ENCODE measurements around the gene AUTS2.
A peak's percentile ranks its signal among the peaks of the same experiment; 100 is the strongest.

AUTS2 gene

DNA sequence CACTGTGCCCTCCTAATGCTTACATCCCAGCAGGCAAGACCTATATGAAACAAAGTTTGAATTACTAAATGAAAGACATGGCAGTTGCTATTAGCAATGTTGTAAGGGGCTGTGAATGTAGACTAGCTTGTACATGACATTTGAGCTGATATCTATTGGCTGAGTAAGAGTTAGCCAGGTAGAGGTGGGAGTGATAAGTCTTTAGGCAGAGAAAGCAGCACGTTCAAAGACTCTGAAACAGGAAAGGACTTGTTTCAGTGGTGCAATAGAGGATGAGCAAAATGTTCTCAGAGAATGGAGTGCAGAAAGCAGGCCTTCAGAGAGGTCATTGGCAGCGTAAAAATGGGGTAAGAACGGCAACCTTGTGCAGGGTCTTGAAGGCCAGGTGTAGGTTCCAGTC, 687.6 kb downstream of the AUTS2 start:
- no peak for DNase-seq (ENCODE audit: low read depth)
- no peak overlapping the region for H3K4me3 ChIP-seq (ENCODE audit: low read depth, low read length)
- in situ Hi-C loops (cut with HindIII; ENCODE audit: low sequenced_read_pairs): no loop called here
- TF ChIP-seq, protein P1, sequence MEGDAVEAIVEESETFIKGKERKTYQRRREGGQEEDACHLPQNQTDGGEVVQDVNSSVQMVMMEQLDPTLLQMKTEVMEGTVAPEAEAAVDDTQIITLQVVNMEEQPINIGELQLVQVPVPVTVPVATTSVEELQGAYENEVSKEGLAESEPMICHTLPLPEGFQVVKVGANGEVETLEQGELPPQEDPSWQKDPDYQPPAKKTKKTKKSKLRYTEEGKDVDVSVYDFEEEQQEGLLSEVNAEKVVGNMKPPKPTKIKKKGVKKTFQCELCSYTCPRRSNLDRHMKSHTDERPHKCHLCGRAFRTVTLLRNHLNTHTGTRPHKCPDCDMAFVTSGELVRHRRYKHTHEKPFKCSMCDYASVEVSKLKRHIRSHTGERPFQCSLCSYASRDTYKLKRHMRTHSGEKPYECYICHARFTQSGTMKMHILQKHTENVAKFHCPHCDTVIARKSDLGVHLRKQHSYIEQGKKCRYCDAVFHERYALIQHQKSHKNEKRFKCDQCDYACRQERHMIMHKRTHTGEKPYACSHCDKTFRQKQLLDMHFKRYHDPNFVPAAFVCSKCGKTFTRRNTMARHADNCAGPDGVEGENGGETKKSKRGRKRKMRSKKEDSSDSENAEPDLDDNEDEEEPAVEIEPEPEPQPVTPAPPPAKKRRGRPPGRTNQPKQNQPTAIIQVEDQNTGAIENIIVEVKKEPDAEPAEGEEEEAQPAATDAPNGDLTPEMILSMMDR (IDR thresholded peaks at IDR 0.05; ENCODE audit: low read depth, low read length, missing control alignments): no peak

DNA sequence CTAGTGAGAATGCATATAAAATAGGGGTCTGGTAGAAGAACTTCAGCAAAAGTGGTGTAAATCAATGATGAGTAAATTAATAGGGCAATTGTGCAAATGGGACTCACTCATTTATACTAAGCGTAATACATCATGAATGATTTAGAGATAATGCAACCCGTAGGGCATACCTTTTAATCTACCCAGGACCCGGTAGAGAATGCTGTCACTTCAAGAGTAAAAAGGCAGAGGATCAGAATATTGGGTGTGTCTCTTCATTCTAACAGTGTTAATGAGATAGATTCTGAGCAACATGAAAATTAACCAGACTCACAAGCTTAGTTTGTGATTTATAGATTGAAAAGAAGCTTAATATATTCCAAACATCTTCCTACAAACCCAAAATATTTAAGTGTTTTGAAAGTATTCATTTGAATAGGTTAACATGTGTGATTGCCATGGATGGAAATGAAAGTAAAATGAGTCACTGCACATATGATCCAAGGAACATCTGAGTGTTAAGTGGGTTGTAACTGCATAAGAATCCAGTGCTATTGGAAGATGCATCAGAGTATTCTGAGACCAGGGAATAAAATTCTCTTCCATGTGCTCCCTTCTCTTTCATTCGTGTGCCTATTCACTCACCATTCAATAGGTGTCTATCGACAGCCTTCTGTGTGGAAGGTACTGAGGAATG, 690.6 kb downstream of the AUTS2 start:
- DNase-seq (ENCODE audit: low read depth): peak; percentile 2
- TF ChIP-seq, protein P1 (IDR thresholded peaks at IDR 0.05; ENCODE audit: low read depth, low read length, missing control alignments): no peak
- no peak overlapping the region for H3K4me3 ChIP-seq (ENCODE audit: low read depth, low read length)
- in situ Hi-C loops (cut with HindIII; ENCODE audit: low sequenced_read_pairs): no loop called here

DNA sequence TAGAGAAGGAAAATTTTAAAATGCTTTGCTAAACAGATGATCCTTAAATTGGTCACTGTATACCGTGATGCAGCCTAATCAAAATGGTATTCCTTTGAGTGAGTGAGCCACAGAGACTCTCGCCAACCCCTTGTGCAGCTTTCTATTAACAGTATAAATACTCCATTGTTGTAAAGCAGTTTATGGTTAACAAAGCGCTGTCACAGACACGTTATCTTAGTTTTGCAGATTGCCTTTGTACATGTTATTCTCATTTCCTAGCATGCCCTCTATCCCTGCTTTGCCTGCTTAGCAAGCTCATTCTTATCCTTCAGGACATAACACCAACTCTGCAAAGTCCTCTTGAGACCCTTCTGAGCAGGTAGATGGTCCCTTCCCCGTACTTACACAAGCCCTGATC, 694.4 kb downstream of the AUTS2 start:
- no peak overlapping the region for H3K4me3 ChIP-seq (ENCODE audit: low read depth, low read length)
- TF ChIP-seq, protein P1 (IDR thresholded peaks at IDR 0.05; ENCODE audit: low read depth, low read length, missing control alignments): no peak
- DNase-seq (ENCODE audit: low read depth): no peak
- in situ Hi-C loops (cut with HindIII; ENCODE audit: low sequenced_read_pairs): no loop called here

DNA sequence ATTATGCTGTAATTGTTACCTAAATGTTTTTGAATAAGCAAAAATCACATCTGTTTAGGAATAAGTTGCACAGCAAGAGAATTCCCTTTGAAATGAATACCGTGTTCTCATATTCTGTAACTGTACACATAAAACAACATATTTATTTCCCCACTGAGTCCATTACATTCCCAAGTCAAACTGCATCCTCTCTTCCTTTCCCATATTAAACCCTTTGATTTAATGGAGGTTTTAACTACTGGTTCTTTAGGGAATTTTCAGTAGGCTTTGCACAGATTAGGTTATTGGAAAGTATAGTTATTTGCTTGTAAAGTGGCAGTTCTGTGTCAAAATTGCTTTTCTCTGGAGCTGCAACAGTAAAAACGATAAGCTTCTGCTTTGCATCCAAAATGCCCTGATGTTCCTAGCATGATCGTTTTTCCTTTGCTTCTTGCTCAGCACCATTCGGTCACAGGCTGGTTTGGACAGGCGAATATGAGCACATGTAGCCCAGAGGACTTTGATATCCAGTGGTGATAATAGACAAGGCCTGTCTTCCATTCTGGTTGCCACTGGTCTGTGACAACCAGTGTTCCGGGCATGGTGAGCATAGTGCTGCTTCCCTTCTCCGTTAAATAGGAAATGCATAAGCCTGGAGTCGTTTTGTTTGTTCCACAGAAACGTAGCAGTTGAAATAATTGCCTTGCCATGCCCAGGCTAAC, 696.1 kb downstream of the AUTS2 start:
- no peak overlapping the region for H3K4me3 ChIP-seq (ENCODE audit: low read depth, low read length)
- in situ Hi-C loops (cut with HindIII; ENCODE audit: low sequenced_read_pairs): no loop called here
- TF ChIP-seq, protein P1 (IDR thresholded peaks at IDR 0.05; ENCODE audit: low read depth, low read length, missing control alignments): no peak
- no peak for DNase-seq (ENCODE audit: low read depth)

DNA sequence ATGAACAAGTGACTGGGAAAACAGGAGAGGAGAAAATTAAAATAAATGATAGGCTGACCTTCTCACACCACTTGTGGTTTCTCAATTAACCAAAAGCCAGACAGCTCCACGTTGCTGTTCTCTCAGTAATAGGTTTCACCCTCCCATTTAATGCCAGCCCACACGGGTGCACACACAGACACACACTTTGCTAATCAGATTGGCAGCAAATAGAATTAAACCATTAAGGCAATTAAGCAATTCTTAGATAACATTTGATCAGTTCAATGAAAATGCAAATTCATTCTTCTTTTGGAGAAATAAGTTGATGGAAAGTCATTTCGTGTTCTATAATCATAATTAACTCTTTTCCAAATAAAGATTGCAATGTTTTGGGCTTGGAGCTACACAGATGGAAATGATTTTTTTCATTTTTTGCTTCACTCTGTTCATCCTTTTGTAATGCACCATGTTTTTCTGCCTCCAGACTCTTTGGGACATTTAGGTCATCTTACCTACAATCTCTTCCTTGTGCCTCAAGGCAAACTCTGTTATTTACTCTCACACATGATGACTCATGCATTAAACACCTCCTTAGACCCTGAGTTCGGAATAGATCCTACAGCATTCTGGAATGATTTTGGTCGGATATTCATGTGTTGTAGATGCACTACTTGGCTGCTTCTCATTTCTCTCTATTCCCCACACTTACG, 700.7 kb downstream of the AUTS2 start:
- TF ChIP-seq, protein P1 (IDR thresholded peaks at IDR 0.05; ENCODE audit: low read depth, low read length, missing control alignments): no peak
- DNase-seq (ENCODE audit: low read depth): no peak
- H3K4me3 ChIP-seq (ENCODE audit: low read depth, low read length): no peak overlapping the region
- in situ Hi-C loops (cut with HindIII; ENCODE audit: low sequenced_read_pairs): no loop called here

DNA sequence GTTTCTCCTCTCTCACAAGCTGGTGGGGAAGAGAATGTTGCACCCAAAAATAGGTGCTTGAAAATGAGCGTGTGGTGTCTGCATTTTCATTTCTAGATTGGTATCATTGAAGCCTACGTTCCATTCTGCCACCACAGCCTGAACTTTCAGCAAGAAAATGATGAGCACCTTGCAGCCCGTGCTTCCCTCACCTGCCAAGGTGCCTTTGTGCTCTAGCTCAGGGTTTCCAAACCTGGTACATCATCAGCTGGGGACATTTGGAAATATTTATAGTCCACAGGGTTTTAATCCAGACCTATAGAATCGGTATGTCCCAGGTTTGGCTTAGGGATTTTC, 701.2 kb downstream of the AUTS2 start:
- in situ Hi-C loops (cut with HindIII; ENCODE audit: low sequenced_read_pairs): no loop called here

More for the DNA sequence above, 701.2 kb downstream of the AUTS2 start:
- TF ChIP-seq, protein P1 (IDR thresholded peaks at IDR 0.05; ENCODE audit: low read depth, low read length, missing control alignments): no peak
- H3K4me3 ChIP-seq (ENCODE audit: low read depth, low read length): no peak overlapping the region
- no peak for DNase-seq (ENCODE audit: low read depth)
